Astrocyte of the spinal cord (primary cell): Measurements from ENCODE around the gene DUSP8.

Experiments used
- DNase-seq: peaks from one replicate; pipeline ENCODE4 v3.0.0; 2011; ENCODE audit warnings: low read depth, low spot score
- H3K4me3 ChIP-seq: 2 replicates; pipeline ENCODE4 v1.5.1; 2011; ENCODE audit warnings: low read depth, mild to moderate bottlenecking, low read length, moderate library complexity
- CTCF ChIP-seq: IDR thresholded peaks from 2 replicates; pipeline ENCODE4 v1.5.1; 2012; ENCODE audit warnings: low read depth, mild to moderate bottlenecking, low read length, inconsistent platforms
- in situ Hi-C: cut with HindIII; loops from 2 replicates; pipeline ENCODE4 v1.10.0; 2017; ENCODE audit warnings: low sequenced_read_pairs

The DUSP8 gene

GRCh38 chr11:1556278-1556902 is 15.7 kb downstream of the DUSP8 start:
- H3K4me3 ChIP-seq, result no peak overlapping the region
- no peak for TF ChIP-seq CTCF
- in situ Hi-C loops, result no loop called here
- DNase-seq, result no peak

GRCh38 chr11:1555713-1556153 is 16.3 kb downstream of the DUSP8 start:
- H3K4me3 ChIP-seq, result no peak overlapping the region
- in situ Hi-C loops, result no loop called here
- TF ChIP-seq CTCF, result no peak
- DNase-seq, result no peak

GRCh38 chr11:1554981-1555712 is 16.9 kb downstream of the DUSP8 start:
- H3K4me3 ChIP-seq, result no peak overlapping the region
- no peak for TF ChIP-seq CTCF
- in situ Hi-C loops, result no loop called here
- no peak for DNase-seq

- no peak overlapping the region for H3K4me3 ChIP-seq
- in situ Hi-C loops, result no loop called here
- TF ChIP-seq CTCF, result no peak
- DNase-seq, result no peak
Measured at GRCh38 chr11:1553808-1554594, 18.1 kb downstream of the DUSP8 start.

- no peak for DNase-seq
- TF ChIP-seq CTCF, result no peak
- in situ Hi-C loops, result no loop called here
- H3K4me3 ChIP-seq, result no peak overlapping the region
Measured at GRCh38 chr11:1549338-1550330, 22.4 kb downstream of the DUSP8 start.
